ENCODE results near the gene LAT.

LAT gene

DNA sequence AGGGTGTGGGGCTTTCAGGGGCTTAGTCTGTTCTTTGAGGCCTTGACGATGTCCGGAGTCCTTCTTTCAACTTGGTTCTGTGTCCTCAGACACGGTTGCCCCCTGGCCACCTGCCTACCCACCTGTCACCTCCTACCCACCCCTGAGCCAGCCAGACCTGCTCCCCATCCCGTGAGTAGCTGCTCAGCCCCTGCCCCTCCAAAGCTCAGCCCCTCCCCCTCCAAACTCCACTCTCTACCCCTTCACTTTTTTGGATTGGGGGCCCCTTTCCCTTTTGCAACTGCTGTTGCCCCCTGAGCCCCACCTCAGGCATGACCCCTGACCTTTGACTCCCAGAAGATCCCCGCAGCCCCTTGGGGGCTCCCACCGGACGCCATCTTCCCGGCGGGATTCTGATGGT lies 1.2 kb downstream of the LAT start:
- DNase-seq (ENCODE audit: extremely low spot score) = no peak
- TF ChIP-seq LEF1 (IDR thresholded peaks at IDR 0.05; ENCODE audit: borderline replicate concordance) = no peak
- no peak for TF ChIP-seq NFRKB (IDR thresholded peaks at IDR 0.05)
- TF ChIP-seq PKNOX1 (IDR thresholded peaks at IDR 0.05) = no peak
- no peak for TF ChIP-seq L3MBTL2 (conservative IDR thresholded peaks at IDR 0.05)
- TF ChIP-seq TARDBP (IDR thresholded peaks at IDR 0.05) = no peak
- no peak for TF ChIP-seq FOXK2 (IDR thresholded peaks at IDR 0.05)
- TF ChIP-seq FOXA1 (IDR thresholded peaks at IDR 0.05) = no peak
- TF ChIP-seq SUZ12 (IDR thresholded peaks at IDR 0.05) = no peak
- no peak for TF ChIP-seq HDGF (IDR thresholded peaks at IDR 0.05; ENCODE audit: borderline replicate concordance)
- no peak for TF ChIP-seq BHLHE40 (IDR thresholded peaks at IDR 0.05; ENCODE audit: borderline replicate concordance)
- TF ChIP-seq ZNF384 (IDR thresholded peaks at IDR 0.05) = no peak
- no peak for TF ChIP-seq SP1 (IDR thresholded peaks at IDR 0.05)
- no peak for TF ChIP-seq FOXM1 (IDR thresholded peaks at IDR 0.05; ENCODE audit: borderline replicate concordance)
- CTCF ChIA-PET = no interaction called here
- POLR2A ChIA-PET = no interaction called here

GRCh38 chr16:28986492-28986891 lies 1.6 kb downstream of the LAT start:
- ChIA-PET CTCF (no interaction called here), POLR2A (no interaction called here)
- TF ChIP-seq NFRKB (IDR thresholded peaks at IDR 0.05) = no peak
- TF ChIP-seq SUZ12 (IDR thresholded peaks at IDR 0.05) = no peak
- no peak for TF ChIP-seq FOXK2 (IDR thresholded peaks at IDR 0.05)
- no peak for TF ChIP-seq LEF1 (IDR thresholded peaks at IDR 0.05; ENCODE audit: borderline replicate concordance)
- no peak for TF ChIP-seq BHLHE40 (IDR thresholded peaks at IDR 0.05; ENCODE audit: borderline replicate concordance)
- no peak for DNase-seq (ENCODE audit: extremely low spot score)

DNA sequence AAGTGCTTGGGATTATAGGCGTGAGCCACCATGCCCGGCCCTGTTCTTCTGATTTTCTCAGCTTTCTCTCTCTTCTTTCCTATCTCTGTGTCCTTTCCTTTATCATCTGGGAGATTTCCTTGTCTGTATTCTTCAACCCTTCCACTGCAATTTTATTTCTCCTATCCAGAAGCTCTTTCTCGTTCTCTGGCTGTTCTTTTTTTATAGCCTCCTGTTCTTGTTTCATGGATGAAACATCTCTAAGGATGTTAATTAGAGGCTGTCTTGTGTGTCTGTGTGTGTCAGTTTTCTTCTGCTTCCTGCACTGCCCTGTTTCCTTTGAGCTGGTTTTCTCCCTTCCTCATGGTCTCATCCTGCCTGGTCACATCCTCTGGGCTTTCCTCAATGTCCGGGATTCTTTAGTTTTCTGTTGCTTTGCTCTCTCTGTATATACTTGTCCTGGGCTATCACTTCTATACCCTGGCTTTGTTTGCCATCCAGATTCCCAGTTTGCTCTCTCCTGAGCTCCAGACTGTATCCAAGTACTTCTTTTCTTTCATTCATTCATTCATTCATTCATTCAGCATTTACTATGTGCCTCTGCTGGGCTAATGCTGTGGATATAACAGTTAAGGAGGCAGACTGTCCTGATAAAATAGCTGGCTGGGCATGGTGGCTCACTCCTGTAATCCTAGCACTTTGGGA lies 2.5 kb downstream of the LAT start:
- POLR2A ChIA-PET = no interaction called here
- CTCF ChIA-PET = no interaction called here
- TF ChIP-seq FOXM1 (IDR thresholded peaks at IDR 0.05; ENCODE audit: borderline replicate concordance) (no peak), L3MBTL2 (conservative IDR thresholded peaks at IDR 0.05) (no peak), TARDBP (IDR thresholded peaks at IDR 0.05) (no peak), FOXK2 (IDR thresholded peaks at IDR 0.05) (no peak), SUZ12 (IDR thresholded peaks at IDR 0.05) (no peak), ELF4 (IDR thresholded peaks at IDR 0.05) (no peak)

GRCh38 chr16:28989363-28989762 lies 4.5 kb downstream of the LAT start:
- CTCF ChIA-PET = no interaction called here
- TF ChIP-seq HDGF (IDR thresholded peaks at IDR 0.05; ENCODE audit: borderline replicate concordance) (no peak), LEF1 (IDR thresholded peaks at IDR 0.05; ENCODE audit: borderline replicate concordance) (no peak), PKNOX1 (IDR thresholded peaks at IDR 0.05) (no peak), FOXM1 (IDR thresholded peaks at IDR 0.05; ENCODE audit: borderline replicate concordance) (no peak), TARDBP (IDR thresholded peaks at IDR 0.05) (no peak), NFRKB (IDR thresholded peaks at IDR 0.05) (no peak), ZNF384 (IDR thresholded peaks at IDR 0.05) (no peak), ARNT (IDR thresholded peaks at IDR 0.05) (no peak), SP1 (IDR thresholded peaks at IDR 0.05) (no peak), FOXK2 (IDR thresholded peaks at IDR 0.05) (no peak), ELF4 (IDR thresholded peaks at IDR 0.05) (no peak), L3MBTL2 (conservative IDR thresholded peaks at IDR 0.05) (no peak), BHLHE40 (IDR thresholded peaks at IDR 0.05; ENCODE audit: borderline replicate concordance) (no peak), FOXA1 (IDR thresholded peaks at IDR 0.05) (no peak), SUZ12 (IDR thresholded peaks at IDR 0.05) (no peak), CTBP1 (IDR thresholded peaks at IDR 0.05; ENCODE audit: borderline replicate concordance) (no peak)
- DNase-seq (ENCODE audit: extremely low spot score) = no peak
- POLR2A ChIA-PET = no interaction called here

More for the DNA sequence above, 2.5 kb downstream of the LAT start:
- no peak for DNase-seq (ENCODE audit: extremely low spot score)

- POLR2A ChIA-PET = no interaction called here
- DNase-seq (ENCODE audit: extremely low spot score) = no peak
- TF ChIP-seq FOXK2 (IDR thresholded peaks at IDR 0.05) (no peak), TARDBP (IDR thresholded peaks at IDR 0.05) (no peak), LEF1 (IDR thresholded peaks at IDR 0.05; ENCODE audit: borderline replicate concordance) (no peak)
- CTCF ChIA-PET = no interaction called here
Measured at GRCh38 chr16:28990375-28991040, 5.7 kb downstream of the LAT start.

DNA sequence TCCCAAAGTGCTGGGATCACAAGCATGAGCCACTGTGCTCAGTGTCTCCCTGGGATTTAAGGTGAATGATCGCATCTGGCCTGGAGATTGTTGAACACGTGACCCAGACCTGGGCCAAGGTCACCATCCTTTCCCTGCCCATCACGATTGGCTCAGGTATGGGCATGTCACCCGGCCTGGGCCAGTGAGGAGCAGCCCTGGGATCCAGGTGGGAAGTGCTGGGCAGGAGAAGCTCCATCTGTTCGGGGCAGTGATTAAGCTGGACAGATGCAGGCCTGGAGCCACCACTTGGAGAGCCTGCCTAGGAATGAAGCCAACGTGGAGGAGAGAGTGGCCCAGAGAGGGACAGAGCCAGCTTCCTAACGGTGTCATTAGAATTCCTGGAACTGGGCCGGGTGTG lies 6.8 kb downstream of the LAT start:
- POLR2A ChIA-PET = no interaction called here
- DNase-seq (ENCODE audit: extremely low spot score) = no peak
- TF ChIP-seq SP1 (IDR thresholded peaks at IDR 0.05) (no peak), TARDBP (IDR thresholded peaks at IDR 0.05) (no peak), FOXA1 (IDR thresholded peaks at IDR 0.05) (no peak), BHLHE40 (IDR thresholded peaks at IDR 0.05; ENCODE audit: borderline replicate concordance) (no peak), ARNT (IDR thresholded peaks at IDR 0.05) (no peak), SUZ12 (IDR thresholded peaks at IDR 0.05) (no peak), ELF4 (IDR thresholded peaks at IDR 0.05) (no peak), L3MBTL2 (conservative IDR thresholded peaks at IDR 0.05) (no peak), ZNF384 (IDR thresholded peaks at IDR 0.05) (no peak), HDGF (IDR thresholded peaks at IDR 0.05; ENCODE audit: borderline replicate concordance) (no peak), PKNOX1 (IDR thresholded peaks at IDR 0.05) (no peak), FOXK2 (IDR thresholded peaks at IDR 0.05) (no peak), FOXM1 (IDR thresholded peaks at IDR 0.05; ENCODE audit: borderline replicate concordance) (no peak), LEF1 (IDR thresholded peaks at IDR 0.05; ENCODE audit: borderline replicate concordance) (no peak), NFRKB (IDR thresholded peaks at IDR 0.05) (no peak), CTBP1 (IDR thresholded peaks at IDR 0.05; ENCODE audit: borderline replicate concordance) (no peak)
- CTCF ChIA-PET = no interaction called here
